GM18858 (cell line): ENCODE measurements around the gene MARK3.
"Not testable (repeated sequence)": the region's sequence is repeated elsewhere in the genome, so short reads cannot be mapped to it uniquely, and the experiment has no call there.

ENCODE experiments used
- ATAC-seq: cut with Tn5 transposase; IDR thresholded peaks from one replicate; pipeline ENCODE4 v1.9.1; 2021; ENCODE audit not compliant: unreplicated experiment

MARK3 gene

GRCh38 chr14:103509864-103510723 is 124.9 kb downstream of the MARK3 start:
- no peak for ATAC-seq

GRCh38 chr14:103510724-103511693 is 125.8 kb downstream of the MARK3 start:
- ATAC-seq = no peak

- ATAC-seq = not testable (repeated sequence)
Measured at GRCh38 chr14:103512180-103512579, 127.0 kb downstream of the MARK3 start.

- ATAC-seq = no peak
Measured at GRCh38 chr14:103512701-103513611, 127.7 kb downstream of the MARK3 start.

GRCh38 chr14:103514596-103515421 is 129.6 kb downstream of the MARK3 start:
- no peak for ATAC-seq

GRCh38 chr14:103516426-103517173 is 131.4 kb downstream of the MARK3 start:
- ATAC-seq = no peak

GRCh38 chr14:103517174-103517566 is 132.0 kb downstream of the MARK3 start:
- ATAC-seq = no peak

GRCh38 chr14:103517721-103518421 is 132.7 kb downstream of the MARK3 start:
- ATAC-seq = no peak

GRCh38 chr14:103518422-103519042 is 133.3 kb downstream of the MARK3 start:
- no peak for ATAC-seq

GRCh38 chr14:103519043-103519836 is 134.0 kb downstream of the MARK3 start:
- ATAC-seq = no peak

GRCh38 chr14:103519837-103520212 is 134.6 kb downstream of the MARK3 start:
- no peak for ATAC-seq

- no peak for ATAC-seq
Measured at GRCh38 chr14:103520269-103520656, 135.0 kb downstream of the MARK3 start.

GRCh38 chr14:103520657-103521437 is 135.6 kb downstream of the MARK3 start:
- ATAC-seq = no peak

- no peak for ATAC-seq
Measured at GRCh38 chr14:103521438-103521950, 136.3 kb downstream of the MARK3 start.

- no peak for ATAC-seq
Measured at GRCh38 chr14:103521951-103522563, 136.8 kb downstream of the MARK3 start.
